Measurements from ENCODE around the gene ORC1. TPM values are rescaled to one million over a fixed set of nuclear protein-coding genes. Genes with fewer than 3 reads are reported as not detected.
A peak's percentile ranks its signal among the peaks of the same experiment; 100 is the strongest.

The ORC1 gene
- polyA plus RNA-seq (2012; ENCODE audit: missing spikeins): 13.3 TPM

- FAIRE-seq (peak; percentile 95), DNase-seq (ENCODE audit: insufficient read length) (peak; percentile 83)
- TF ChIP-seq TAF1 (IDR thresholded peaks at IDR 0.05; ENCODE audit: borderline replicate concordance, low read depth, low read length): peak; percentile 61; the same call in 1 of the 2 replicates
- peak; percentile 92 for TF ChIP-seq POLR2A (IDR thresholded peaks at IDR 0.05; ENCODE audit: low read depth, low read length)
- peak; percentile 93 for TF ChIP-seq POLR2AphosphoS5 (IDR thresholded peaks at IDR 0.05; ENCODE audit: low read depth, low read length)
These were observed at the start of gene ORC1, which contains the start of gene PRPF38A for GRCh38 chr1:52404116-52404974. Gene ORC1 (minus strand): TSS chr1:52404423. CDS start chr1:52402223, 2,200 bp downstream. Gene PRPF38A (plus strand): TSS chr1:52404602. CDS start chr1:52404750, 148 bp downstream.

- TF ChIP-seq POLR2AphosphoS5 (IDR thresholded peaks at IDR 0.05; ENCODE audit: low read depth, low read length) (no peak), POLR2A (IDR thresholded peaks at IDR 0.05; ENCODE audit: low read depth, low read length) (no peak), TAF1 (IDR thresholded peaks at IDR 0.05; ENCODE audit: borderline replicate concordance, low read depth, low read length) (no peak)
- FAIRE-seq: no peak
- DNase-seq (ENCODE audit: insufficient read length): no peak
These were observed 40.2 kb upstream of the ORC1 start for GRCh38 chr1:52444463-52444862.

DNA sequence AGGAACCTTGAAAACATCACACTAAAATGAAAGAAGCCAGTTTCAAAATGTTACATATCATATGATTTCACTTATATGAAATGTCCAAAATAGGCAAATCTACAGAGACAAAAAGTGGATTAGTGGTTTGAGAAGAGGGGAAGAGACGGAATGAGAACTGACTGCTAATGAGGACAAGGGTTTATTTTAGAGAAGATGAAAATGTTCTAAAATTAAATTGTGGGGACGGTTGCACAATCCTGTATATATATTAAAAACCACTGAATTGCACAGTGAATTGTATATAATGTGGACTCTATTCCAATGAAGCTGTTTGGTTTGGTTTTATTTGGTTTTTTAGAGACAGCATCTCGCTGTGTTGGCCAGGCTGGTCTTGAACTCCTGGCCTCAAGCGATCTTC, 35.8 kb upstream of the ORC1 start:
- no peak for FAIRE-seq
- TF ChIP-seq POLR2AphosphoS5 (IDR thresholded peaks at IDR 0.05; ENCODE audit: low read depth, low read length): no peak
- no peak for TF ChIP-seq TAF1 (IDR thresholded peaks at IDR 0.05; ENCODE audit: borderline replicate concordance, low read depth, low read length)
- no peak for DNase-seq (ENCODE audit: insufficient read length)

DNA sequence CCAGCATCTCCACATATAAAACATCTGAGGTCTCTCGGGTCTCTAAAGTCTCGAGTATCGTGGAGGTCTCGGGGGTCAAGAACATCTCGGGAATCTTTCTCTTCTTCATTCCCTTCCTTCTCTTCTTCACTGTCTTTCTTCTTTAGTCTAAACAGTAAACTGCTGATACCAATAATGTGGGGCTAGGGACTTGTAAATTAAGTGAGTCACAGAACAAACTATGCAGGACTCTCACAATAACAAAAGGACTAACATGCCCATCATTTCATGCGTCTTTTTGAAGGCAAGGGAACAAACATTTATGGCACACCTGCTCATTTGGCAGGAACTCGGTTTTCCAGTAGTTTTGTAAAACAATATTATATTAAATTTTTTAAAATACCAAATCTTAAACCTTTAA, 32.6 kb upstream of the ORC1 start:
- DNase-seq (ENCODE audit: insufficient read length): no peak
- TF ChIP-seq POLR2A (IDR thresholded peaks at IDR 0.05; ENCODE audit: low read depth, low read length): no peak
- no peak for TF ChIP-seq POLR2AphosphoS5 (IDR thresholded peaks at IDR 0.05; ENCODE audit: low read depth, low read length)
- TF ChIP-seq TAF1 (IDR thresholded peaks at IDR 0.05; ENCODE audit: borderline replicate concordance, low read depth, low read length): no peak
- FAIRE-seq: no peak

GRCh38 chr1:52435650-52436049, 31.4 kb upstream of the ORC1 start:
- no peak for FAIRE-seq
- TF ChIP-seq POLR2AphosphoS5 (IDR thresholded peaks at IDR 0.05; ENCODE audit: low read depth, low read length) (no peak), POLR2A (IDR thresholded peaks at IDR 0.05; ENCODE audit: low read depth, low read length) (no peak), TAF1 (IDR thresholded peaks at IDR 0.05; ENCODE audit: borderline replicate concordance, low read depth, low read length) (no peak)
- no peak for DNase-seq (ENCODE audit: insufficient read length)

GRCh38 chr1:52435211-52435610, 31.0 kb upstream of the ORC1 start:
- FAIRE-seq (peak; percentile 9), DNase-seq (ENCODE audit: insufficient read length) (no peak)
- no peak for TF ChIP-seq POLR2A (IDR thresholded peaks at IDR 0.05; ENCODE audit: low read depth, low read length)
- no peak for TF ChIP-seq TAF1 (IDR thresholded peaks at IDR 0.05; ENCODE audit: borderline replicate concordance, low read depth, low read length)
- TF ChIP-seq POLR2AphosphoS5 (IDR thresholded peaks at IDR 0.05; ENCODE audit: low read depth, low read length): no peak

GRCh38 chr1:52432807-52433206, 28.6 kb upstream of the ORC1 start:
- TF ChIP-seq TAF1 (IDR thresholded peaks at IDR 0.05; ENCODE audit: borderline replicate concordance, low read depth, low read length) (no peak), POLR2AphosphoS5 (IDR thresholded peaks at IDR 0.05; ENCODE audit: low read depth, low read length) (no peak), POLR2A (IDR thresholded peaks at IDR 0.05; ENCODE audit: low read depth, low read length) (no peak)
- DNase-seq (ENCODE audit: insufficient read length) (no peak), FAIRE-seq (no peak)

GRCh38 chr1:52427152-52427551, 22.9 kb upstream of the ORC1 start:
- FAIRE-seq: peak; percentile 50
- TF ChIP-seq TAF1 (IDR thresholded peaks at IDR 0.05; ENCODE audit: borderline replicate concordance, low read depth, low read length) (no peak), POLR2A (IDR thresholded peaks at IDR 0.05; ENCODE audit: low read depth, low read length) (no peak), POLR2AphosphoS5 (IDR thresholded peaks at IDR 0.05; ENCODE audit: low read depth, low read length) (no peak)

GRCh38 chr1:52426371-52426770, 22.1 kb upstream of the ORC1 start:
- no peak for TF ChIP-seq TAF1 (IDR thresholded peaks at IDR 0.05; ENCODE audit: borderline replicate concordance, low read depth, low read length)
- TF ChIP-seq POLR2A (IDR thresholded peaks at IDR 0.05; ENCODE audit: low read depth, low read length): no peak
- TF ChIP-seq POLR2AphosphoS5 (IDR thresholded peaks at IDR 0.05; ENCODE audit: low read depth, low read length): no peak
- DNase-seq (ENCODE audit: insufficient read length): no peak
- no peak for FAIRE-seq

More at GRCh38 chr1:52427152-52427551, 22.9 kb upstream of the ORC1 start:
- no peak for DNase-seq (ENCODE audit: insufficient read length)

- DNase-seq (ENCODE audit: insufficient read length) (no peak), FAIRE-seq (no peak)
- TF ChIP-seq TAF1 (IDR thresholded peaks at IDR 0.05; ENCODE audit: borderline replicate concordance, low read depth, low read length) (no peak), POLR2AphosphoS5 (IDR thresholded peaks at IDR 0.05; ENCODE audit: low read depth, low read length) (no peak), POLR2A (IDR thresholded peaks at IDR 0.05; ENCODE audit: low read depth, low read length) (no peak)
These were observed 20.6 kb upstream of the ORC1 start for GRCh38 chr1:52424813-52425212.

DNA sequence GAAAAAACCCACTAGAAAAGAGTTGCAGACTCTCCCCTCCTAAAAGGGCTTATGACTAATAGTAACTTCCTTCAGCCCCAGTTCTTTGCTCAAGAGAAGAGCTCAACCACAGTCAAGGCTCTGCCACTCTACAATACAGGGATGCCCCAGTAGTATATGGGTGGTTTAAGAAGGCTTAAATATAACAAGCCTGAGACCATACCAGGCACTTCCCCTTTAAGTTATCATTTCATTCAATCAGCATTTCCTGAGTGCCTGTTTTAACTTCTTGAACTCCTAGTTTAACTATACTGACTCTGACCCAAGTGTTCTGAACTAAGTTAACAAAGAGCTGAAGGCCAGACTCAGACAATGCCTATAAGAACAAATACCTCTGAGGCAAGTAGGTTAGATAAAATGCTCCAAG, 20.0 kb upstream of the ORC1 start:
- FAIRE-seq: no peak
- DNase-seq (ENCODE audit: insufficient read length): no peak
- TF ChIP-seq POLR2AphosphoS5 (IDR thresholded peaks at IDR 0.05; ENCODE audit: low read depth, low read length) (no peak), TAF1 (IDR thresholded peaks at IDR 0.05; ENCODE audit: borderline replicate concordance, low read depth, low read length) (no peak), POLR2A (IDR thresholded peaks at IDR 0.05; ENCODE audit: low read depth, low read length) (no peak)

DNA sequence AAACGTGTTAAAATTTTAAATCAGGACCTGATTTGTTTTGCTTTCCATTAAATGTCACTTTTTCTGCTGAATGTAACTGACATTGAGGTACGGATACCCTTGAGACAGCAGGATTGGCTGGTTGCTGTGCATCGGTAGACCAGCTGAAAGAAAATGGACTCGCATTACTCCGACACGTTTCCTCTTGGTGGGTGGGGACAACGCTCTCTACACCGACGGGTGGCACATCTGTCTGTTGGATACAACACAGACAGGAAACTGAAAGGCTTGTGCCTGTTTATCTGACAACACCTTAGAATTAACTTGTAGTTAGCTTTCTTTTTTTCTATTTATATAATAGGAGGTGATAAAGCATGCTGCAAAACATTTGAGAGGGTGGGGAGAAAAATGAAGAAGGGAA, 19.5 kb upstream of the ORC1 start:
- FAIRE-seq (no peak), DNase-seq (ENCODE audit: insufficient read length) (no peak)
- TF ChIP-seq POLR2A (IDR thresholded peaks at IDR 0.05; ENCODE audit: low read depth, low read length): no peak
- TF ChIP-seq TAF1 (IDR thresholded peaks at IDR 0.05; ENCODE audit: borderline replicate concordance, low read depth, low read length): no peak
- no peak for TF ChIP-seq POLR2AphosphoS5 (IDR thresholded peaks at IDR 0.05; ENCODE audit: low read depth, low read length)
